GM12878 (cell line): Measurements from ENCODE around the gene PLTP. TPM values are rescaled to one million over a fixed set of nuclear protein-coding genes. Genes with fewer than 3 reads are reported as not detected.

Experiments used
- ATF3 ChIP-seq: IDR thresholded peaks from 2 replicates; pipeline ENCODE4 v1.6.1; 2011; ENCODE audit warnings: low read depth, mild to moderate bottlenecking, low read length, moderate library complexity, borderline replicate concordance; ENCODE audit errors: extremely low read depth
- ATF7 ChIP-seq: fragments of 450-650 bp; IDR thresholded peaks from 2 replicates; pipeline ENCODE4 v1.6.1; 2016; ENCODE audit warnings: low read depth, mild to moderate bottlenecking
- BCL3 ChIP-seq: IDR thresholded peaks from 2 replicates; pipeline ENCODE4 v1.6.1; 2011; ENCODE audit warnings: borderline replicate concordance, low read depth, mild to moderate bottlenecking, moderate library complexity, low read length; ENCODE audit not compliant: insufficient read depth, poor library complexity, severe bottlenecking
- BCLAF1 ChIP-seq: fragments of 450-650 bp; IDR thresholded peaks from 2 replicates; pipeline ENCODE4 v1.6.1; 2017; ENCODE audit warnings: antibody characterized with exemption, mild to moderate bottlenecking, moderate library complexity
- CBX5 ChIP-seq: sonication (generic); IDR thresholded peaks from 2 replicates; pipeline ENCODE4 v1.6.1; 2016; ENCODE audit warnings: low read depth, moderate library complexity, mild to moderate bottlenecking, inconsistent platforms
- KDM1A ChIP-seq: fragments of 200-600 bp; sonication (generic); IDR thresholded peaks from 2 replicates; pipeline ENCODE4 v1.6.1; 2016; ENCODE audit warnings: borderline replicate concordance
- MEF2B ChIP-seq: fragments of 450-650 bp; IDR thresholded peaks from 2 replicates; pipeline ENCODE4 v1.6.1; 2018; ENCODE audit warnings: mild to moderate bottlenecking, moderate library complexity; ENCODE audit not compliant: partially characterized antibody, poor library complexity, severe bottlenecking
- NFYB ChIP-seq: IDR thresholded peaks from 2 replicates; pipeline ENCODE4 v1.6.1; 2011; ENCODE audit warnings: low read depth, mild to moderate bottlenecking, low read length, improper control_type of control experiment, moderate library complexity; ENCODE audit not compliant: insufficient read depth
- NRF1 ChIP-seq: conservative IDR thresholded peaks from 2 replicates; pipeline ENCODE4 v1.6.1; 2011; ENCODE audit warnings: mild to moderate bottlenecking, low read depth, low read length, improper control_type of control experiment
- PML ChIP-seq: IDR thresholded peaks from 2 replicates; pipeline ENCODE4 v1.6.1; 2012; ENCODE audit warnings: low read length, inconsistent platforms
- POLR2A ChIP-seq: IDR thresholded peaks from 2 replicates; pipeline ENCODE4 v1.6.1; 2011; ENCODE audit warnings: low read depth, mild to moderate bottlenecking, low read length
- RCOR1 ChIP-seq: conservative IDR thresholded peaks from 2 replicates; pipeline ENCODE4 v1.6.1; 2012; ENCODE audit warnings: low read depth, low read length, improper control_type of control experiment
- RELB ChIP-seq: fragments of 450-650 bp; IDR thresholded peaks from 2 replicates; pipeline ENCODE4 v1.6.1; 2017; ENCODE audit warnings: low read depth, mild to moderate bottlenecking, moderate library complexity
- SMAD5 ChIP-seq: IDR thresholded peaks from 2 replicates; pipeline ENCODE4 v1.6.1; 2016; ENCODE audit warnings: antibody characterized with exemption, low read depth
- SUPT20H ChIP-seq: IDR thresholded peaks from 2 replicates; pipeline ENCODE4 v1.6.1; 2011; ENCODE audit warnings: low read depth, mild to moderate bottlenecking, low read length, moderate library complexity, borderline replicate concordance; ENCODE audit not compliant: control insufficient read depth
- TAF1 ChIP-seq: IDR thresholded peaks from 2 replicates; pipeline ENCODE4 v1.6.1; 2011; ENCODE audit warnings: mild to moderate bottlenecking, low read depth, low read length, borderline replicate concordance
- ZBTB40 ChIP-seq: fragments of 450-650 bp; IDR thresholded peaks from 2 replicates; pipeline ENCODE4 v1.6.1; 2016; ENCODE audit warnings: mild to moderate bottlenecking, moderate library complexity, borderline replicate concordance
- ZSCAN29 ChIP-seq: fragments of 450-650 bp; IDR thresholded peaks from 2 replicates; pipeline ENCODE4 v1.6.1; 2017; ENCODE audit warnings: mild to moderate bottlenecking, moderate library complexity
- polyA plus RNA-seq, 11 experiments: library from polyadenylated mRNA; depleted of rRNA in 4 of 11; unstranded in 6 of 11; stranded (reverse) in 5 of 11; fragments of >200 nt; fragmentation: Nextera tagmentation in 4 of 11; fragmentation: Illumina TruSeq in 1 of 11; extraction: Ambion mirVana in 4 of 11; extraction: Trizol in 1 of 11; gene quantifications; 1 replicate in 1 of 11; 2 replicates in 10 of 11; pipeline versions ENCODE4 v1.2.1 to v1.2.3, GENCODE V29; 2011 to 2016; ENCODE audit warnings: inconsistent platforms in 2 of 11, missing spikeins in 2 of 11, low read depth in 1 of 11
- total RNA-seq, 4 experiments: library from RNA; depleted of rRNA in 3 of 4; stranded (reverse); fragments of >200 nt in 3 of 4; fragmentation: Illumina TruSeq in 1 of 4; extraction: Trizol in 1 of 4; gene quantifications; 2 replicates each; pipeline versions ENCODE4 v1.2.1 to v1.2.3, GENCODE V29; 2013 to 2021

The PLTP gene
- total and polyA plus RNA-seq, 10 of the 15 experiments (the other 5 are each of a cell fraction or from before 2014, with no cell fraction given) = 1.6 to 17.0 (median 7.6) TPM

- TF ChIP-seq NFYB (no peak), KDM1A (no peak), NRF1 (no peak), PML (no peak), RELB (peak; percentile 100), CBX5 (no peak), ATF7 (peak; percentile 58; the same call in 1 of the 2 replicates), ZBTB40 (no peak; the same call in 1 of the 2 replicates), BCL3 (no peak), BCLAF1 (no peak), SUPT20H (no peak), ATF3 (peak; percentile 100), TAF1 (peak; percentile 74; the same call in 1 of the 2 replicates), MEF2B (peak; percentile 99), SMAD5 (no peak), POLR2A (peak; percentile 88), ZSCAN29 (no peak; the same call in 1 of the 2 replicates), RCOR1 (peak; percentile 88; the same call in 1 of the 2 replicates)
Measured at GRCh38 chr20:45890985-45891983, 20.7 kb downstream of the PLTP start, which contains the start of the genes CTSA and NEURL2 (continued).
